Mesenchymal stem cell (in vitro differentiated cells and primary cell): ENCODE results near the gene MYL12A.
A peak's percentile ranks its signal among the peaks of the same experiment; 100 is the strongest.

Experiments
- DNase-seq: peaks from one replicate; pipeline ENCODE4 v3.0.0-alpha.2; 2013
- H2AFZ ChIP-seq: one replicate; pipeline ENCODE4 v1.6.1; 2013; ENCODE audit warnings: low read depth, mild to moderate bottlenecking, control low read depth, inconsistent platforms, low read length, moderate library complexity
- H2AK5ac ChIP-seq: 2 replicates; pipeline ENCODE4 v1.6.1; 2013; ENCODE audit warnings: low read length, moderate library complexity, mild to moderate bottlenecking, inconsistent platforms; ENCODE audit not compliant: severe bottlenecking
- H2BK120ac ChIP-seq: one replicate; pipeline ENCODE4 v1.6.1; 2013; ENCODE audit warnings: low read depth, mild to moderate bottlenecking, inconsistent platforms, low read length, moderate library complexity
- H2BK12ac ChIP-seq, 2 experiments: one replicate each; pipeline ENCODE4 v1.6.1; 2013; ENCODE audit warnings: inconsistent platforms in 2 of 2, low read length in 2 of 2, mild to moderate bottlenecking in 2 of 2, moderate library complexity in 2 of 2, control low read depth in 1 of 2
- H2BK15ac ChIP-seq: one replicate; pipeline ENCODE4 v1.6.1; 2013; ENCODE audit warnings: mild to moderate bottlenecking, low read depth, inconsistent platforms; ENCODE audit not compliant: poor library complexity, severe bottlenecking
- H2BK5ac ChIP-seq: 2 replicates; pipeline ENCODE4 v1.6.1; 2013; ENCODE audit warnings: low read depth, mild to moderate bottlenecking, low read length, control low read depth, inconsistent platforms; ENCODE audit not compliant: poor library complexity, severe bottlenecking
- H3K14ac ChIP-seq, 2 experiments: one replicate each; pipeline ENCODE4 v1.6.1; 2013; ENCODE audit warnings: inconsistent platforms in 2 of 2, low read length in 2 of 2, control low read depth in 1 of 2, mild to moderate bottlenecking in 1 of 2, moderate library complexity in 1 of 2
- H3K18ac ChIP-seq, 2 experiments: one replicate each; pipeline ENCODE4 v1.6.1; 2013; ENCODE audit warnings: inconsistent platforms in 2 of 2, low read length in 2 of 2, control low read depth in 1 of 2, low read depth in 1 of 2, mild to moderate bottlenecking in 1 of 2
- H3K23ac ChIP-seq, 2 experiments: one replicate each; pipeline ENCODE4 v1.6.1; 2013; ENCODE audit warnings: inconsistent platforms in 2 of 2, low read length in 2 of 2, mild to moderate bottlenecking in 2 of 2, moderate library complexity in 2 of 2, control low read depth in 1 of 2
- H3K27ac ChIP-seq: 2 replicates; pipeline ENCODE4 v1.5.1; 2013; ENCODE audit warnings: mild to moderate bottlenecking, moderate library complexity, low read length, control low read depth, inconsistent platforms; ENCODE audit not compliant: poor library complexity, severe bottlenecking
- H3K27me3 ChIP-seq, 2 experiments: 2 replicates each; pipeline versions ENCODE4 v1.6.1 to v1.7.0; 2013; ENCODE audit warnings: low read length in 2 of 2, mild to moderate bottlenecking in 2 of 2, moderate library complexity in 2 of 2, control low read depth in 1 of 2, inconsistent platforms in 1 of 2; ENCODE audit not compliant: control insufficient read depth in 1 of 2, insufficient read depth in 1 of 2
- H3K36me3 ChIP-seq, 2 experiments: 2 replicates each; pipeline versions ENCODE4 v1.6.1 to v1.7.0; 2013; ENCODE audit warnings: low read length in 2 of 2, control low read depth in 1 of 2, inconsistent platforms in 1 of 2, low read depth in 1 of 2, mild to moderate bottlenecking in 1 of 2; ENCODE audit not compliant: insufficient read depth in 2 of 2, control insufficient read depth in 1 of 2
- H3K4ac ChIP-seq, 2 experiments: one replicate each; pipeline ENCODE4 v1.6.1; 2013; ENCODE audit warnings: inconsistent platforms in 2 of 2, low read length in 2 of 2, mild to moderate bottlenecking in 2 of 2, moderate library complexity in 2 of 2, control low read depth in 1 of 2, low read depth in 1 of 2
- H3K4me1 ChIP-seq: 2 replicates; pipeline ENCODE4 v1.6.1; 2013; ENCODE audit warnings: low read depth, low read length, control low read depth; ENCODE audit not compliant: control insufficient read depth, insufficient read depth
- H3K4me2 ChIP-seq: 2 replicates; pipeline ENCODE4 v1.6.1; 2013; ENCODE audit warnings: low read length, mild to moderate bottlenecking, inconsistent platforms; ENCODE audit not compliant: poor library complexity, severe bottlenecking
- H3K4me3 ChIP-seq, 2 experiments: 2 replicates each; pipeline versions ENCODE4 v1.5.1 to v1.7.0; 2013; ENCODE audit warnings: low read length in 2 of 2, mild to moderate bottlenecking in 2 of 2, control low read depth in 1 of 2, low read depth in 1 of 2; ENCODE audit not compliant: insufficient read depth in 1 of 2
- H3K79me1 ChIP-seq: replicated peaks from 2 replicates; pipeline ENCODE4 v1.6.1; 2013; ENCODE audit warnings: mild to moderate bottlenecking, control low read depth, low read length, inconsistent platforms; ENCODE audit not compliant: poor library complexity, severe bottlenecking
- H3K9ac ChIP-seq: 2 replicates; pipeline ENCODE4 v1.7.0; 2013; ENCODE audit warnings: mild to moderate bottlenecking, low read length, moderate library complexity
- H3K9me3 ChIP-seq: 2 replicates; pipeline ENCODE4 v1.7.0; 2013; ENCODE audit warnings: mild to moderate bottlenecking, low read length; ENCODE audit not compliant: control insufficient read depth
- H4K8ac ChIP-seq: one replicate; pipeline ENCODE4 v1.6.1; 2013; ENCODE audit warnings: inconsistent platforms, mild to moderate bottlenecking, low read length, moderate library complexity
- H4K91ac ChIP-seq: one replicate; pipeline ENCODE4 v1.6.1; 2013; ENCODE audit warnings: mild to moderate bottlenecking, low read length, inconsistent platforms
- WGBS: methylation state at CpG from one replicate; pipeline ENCODE4 v1.1.7; 2013; ENCODE audit warnings: mixed read lengths; 5-methylcytosine and 5-hydroxymethylcytosine counted together

MYL12A gene

GRCh38 chr18:3226048-3226447, 21.6 kb upstream of the MYL12A start:
- no peak overlapping the region for H2BK12ac ChIP-seq
- no peak overlapping the region for H3K23ac ChIP-seq
- no peak overlapping the region for H4K91ac ChIP-seq
- no peak overlapping the region for H4K8ac ChIP-seq
- no peak overlapping the region for H2AK5ac ChIP-seq
- no peak overlapping the region for H3K9ac ChIP-seq
- no peak for DNase-seq
- no peak overlapping the region for H2BK15ac ChIP-seq
- no peaks in the 10 kb centered on the region for H3K36me3 ChIP-seq
- peak overlapping the region; percentile 54 for H2AFZ ChIP-seq
- H3K4me3 ChIP-seq, result no peak overlapping the region
- no peaks in the 10 kb centered on the region for H3K79me1 ChIP-seq
- no peaks in the 10 kb centered on the region for H3K4me1 ChIP-seq
- H3K9me3 ChIP-seq, result no peaks in the 10 kb centered on the region
- H3K27me3 ChIP-seq, result no peaks in the 10 kb centered on the region
- no peak overlapping the region for H3K18ac ChIP-seq
- no peak overlapping the region for H3K27ac ChIP-seq
- no peak overlapping the region for H2BK5ac ChIP-seq
- no peak overlapping the region for H3K4me2 ChIP-seq
- peak overlapping the region in 1 of 2 experiments; percentile 18 for H3K14ac ChIP-seq
- WGBS, result 92% methylated on average over 6 of the region's 6 CpGs
- no peak overlapping the region for H2BK120ac ChIP-seq
- H3K4ac ChIP-seq, result no peak overlapping the region

GRCh38 chr18:3230401-3231334, 16.9 kb upstream of the MYL12A start:
- Histone ChIP-seq H2BK12ac (no peak overlapping the region), H4K91ac (no peak overlapping the region), H3K4me3 (no peak overlapping the region), H3K18ac (no peak overlapping the region), H4K8ac (no peak overlapping the region), H3K4me1 (no peaks in the 10 kb centered on the region), H3K36me3 (no peaks in the 10 kb centered on the region), H3K27me3 (no peaks in the 10 kb centered on the region), H2BK120ac (no peak overlapping the region), H3K4ac (no peak overlapping the region), H2AFZ (no peak overlapping the region), H2AK5ac (no peak overlapping the region), H2BK5ac (no peak overlapping the region), H3K9ac (no peak overlapping the region), H3K27ac (no peak overlapping the region), H3K23ac (no peak overlapping the region), H3K4me2 (no peak overlapping the region), H3K14ac (no peak overlapping the region), H2BK15ac (peak overlapping the region; percentile 3), H3K9me3 (no peaks in the 10 kb centered on the region), H3K79me1 (no peaks in the 10 kb centered on the region)
- 90% methylated on average over 9 of the region's 9 CpGs for WGBS
- DNase-seq, result peak; percentile 46

- H2AFZ ChIP-seq, result no peak overlapping the region
Observed at GRCh38 chr18:3233004-3233403, 14.6 kb upstream of the MYL12A start.

GRCh38 chr18:3233433-3234168, 14.0 kb upstream of the MYL12A start:
- Histone ChIP-seq H3K4me1 (no peaks in the 10 kb centered on the region), H3K4me2 (no peak overlapping the region), H3K4me3 (no peak overlapping the region), H2BK15ac (no peak overlapping the region), H4K91ac (no peak overlapping the region), H3K9ac (no peak overlapping the region), H3K79me1 (no peaks in the 10 kb centered on the region), H3K23ac (no peak overlapping the region), H2BK120ac (no peak overlapping the region), H3K9me3 (no peaks in the 10 kb centered on the region), H3K36me3 (no peaks in the 10 kb centered on the region), H2BK12ac (no peak overlapping the region), H3K14ac (no peak overlapping the region), H3K18ac (no peak overlapping the region), H4K8ac (no peak overlapping the region), H2BK5ac (no peak overlapping the region), H2AFZ (no peak overlapping the region), H3K4ac (no peak overlapping the region), H2AK5ac (no peak overlapping the region), H3K27ac (no peak overlapping the region), H3K27me3 (no peaks in the 10 kb centered on the region)
- DNase-seq, result no peak
- WGBS, result 86% methylated on average over 3 of the region's 4 CpGs

More at GRCh38 chr18:3233004-3233403, 14.6 kb upstream of the MYL12A start:
- Histone ChIP-seq H2BK5ac (no peak overlapping the region), H4K8ac (no peak overlapping the region), H3K4me1 (no peaks in the 10 kb centered on the region), H3K4me3 (no peak overlapping the region), H3K79me1 (no peaks in the 10 kb centered on the region), H3K4ac (no peak overlapping the region), H3K4me2 (no peak overlapping the region), H3K14ac (no peak overlapping the region), H3K9ac (no peak overlapping the region), H2BK12ac (no peak overlapping the region), H3K18ac (no peak overlapping the region), H3K23ac (no peak overlapping the region), H3K27ac (no peak overlapping the region), H2AK5ac (no peak overlapping the region), H4K91ac (no peak overlapping the region), H3K36me3 (no peaks in the 10 kb centered on the region), H3K27me3 (no peaks in the 10 kb centered on the region), H3K9me3 (no peaks in the 10 kb centered on the region), H2BK15ac (no peak overlapping the region), H2BK120ac (no peak overlapping the region)
- 100% methylated on average over 1 of the region's 1 CpG for WGBS
- no peak for DNase-seq
